ENCODE data around the gene MYOZ1.
A peak's percentile ranks its signal among the peaks of the same experiment; 100 is the strongest.
"Not testable (repeated sequence)": the region's sequence is repeated elsewhere in the genome, so short reads cannot be mapped to it uniquely, and the experiment has no call there.

Gene MYOZ1

GRCh38 chr10:73647211-73647874 is 6.1 kb upstream of the MYOZ1 start:
- DNase-seq, result peak; percentile 40

DNA sequence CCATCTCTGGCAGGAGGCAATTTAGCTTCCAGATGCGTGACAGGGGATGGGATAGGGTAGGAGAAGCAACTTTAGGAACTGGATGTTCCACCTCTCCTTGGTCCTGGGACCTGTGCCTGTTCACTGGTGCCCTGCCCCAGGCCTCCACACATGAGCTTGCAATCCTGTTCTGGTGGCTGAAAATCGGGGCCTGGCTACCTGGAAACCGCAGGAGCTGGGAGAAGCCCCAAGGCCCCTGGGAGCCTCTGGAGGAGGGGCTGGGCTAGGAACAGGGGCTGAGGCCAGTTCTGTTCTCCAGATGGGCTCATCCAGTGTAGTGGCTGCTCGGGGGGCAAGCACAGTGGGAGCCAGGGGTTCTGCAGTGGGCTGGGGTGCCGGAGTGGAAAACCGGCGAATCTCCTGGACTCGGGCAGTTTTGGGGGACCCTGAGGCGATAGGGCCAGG is 5.3 kb upstream of the MYOZ1 start:
- DNase-seq, result no peak

GRCh38 chr10:73645251-73645650 is 4.0 kb upstream of the MYOZ1 start:
- no peak for DNase-seq

DNA sequence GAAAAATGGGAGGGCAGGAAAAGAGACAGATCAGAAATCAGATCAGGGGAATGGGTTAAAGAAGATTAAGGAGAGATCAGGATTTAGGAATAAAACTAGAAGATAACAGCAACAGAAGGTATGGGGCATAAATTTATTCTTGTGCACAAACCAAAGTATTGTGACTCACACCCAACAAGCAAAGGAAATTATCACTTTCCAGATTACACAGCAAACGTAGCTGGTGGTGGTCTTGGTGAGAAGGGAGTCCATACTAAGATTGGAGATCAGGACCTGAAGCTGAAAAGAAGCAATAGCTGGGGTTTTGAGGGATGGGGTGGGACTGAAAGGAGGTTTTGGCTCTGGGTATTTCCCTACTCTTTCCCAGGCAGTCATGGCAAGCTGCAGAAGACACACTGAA is 3.5 kb upstream of the MYOZ1 start:
- no peak for DNase-seq

DNA sequence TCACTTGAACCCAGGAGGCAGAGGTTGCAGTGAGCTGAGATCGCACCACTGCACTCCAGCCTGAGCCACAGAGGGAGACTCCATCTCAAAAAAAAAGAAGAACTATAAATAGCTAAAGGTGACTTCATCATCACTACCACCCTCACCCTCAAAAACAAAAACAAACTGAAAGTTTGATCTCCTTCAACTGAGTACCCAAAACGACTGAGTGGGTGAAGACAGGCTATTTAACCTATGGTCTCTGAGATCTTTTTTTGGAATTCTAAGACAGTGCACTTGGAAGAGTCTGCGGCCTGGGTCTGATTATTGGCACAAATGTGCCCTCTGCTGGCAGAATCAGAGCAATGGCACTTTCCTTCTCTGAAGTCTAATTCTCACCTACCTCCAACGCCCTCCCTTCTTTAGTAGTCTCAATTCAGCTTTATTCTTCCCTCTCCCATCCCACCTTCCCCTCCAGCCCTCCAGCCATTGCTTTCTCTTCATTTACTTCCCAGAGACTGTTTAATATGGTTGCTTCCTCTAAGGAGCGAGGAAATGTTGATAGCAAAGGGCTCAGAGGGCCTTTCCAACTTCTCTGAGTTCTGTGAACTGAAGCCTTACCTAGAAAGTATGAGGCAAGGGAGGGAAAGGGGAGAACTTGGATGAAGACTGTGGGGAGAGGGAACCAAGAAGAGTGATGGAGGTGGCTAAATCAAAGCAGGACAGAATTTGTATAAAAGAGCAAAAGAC is 2.9 kb upstream of the MYOZ1 start:
- peak; percentile 54 for DNase-seq

- DNase-seq, result no peak
Observed at GRCh38 chr10:73643362-73643761, 2.1 kb upstream of the MYOZ1 start.

- no peak for DNase-seq
Observed at GRCh38 chr10:73639286-73639685, 2.0 kb downstream of the MYOZ1 start.

GRCh38 chr10:73635781-73636180 is 5.5 kb downstream of the MYOZ1 start:
- no peak for DNase-seq

DNA sequence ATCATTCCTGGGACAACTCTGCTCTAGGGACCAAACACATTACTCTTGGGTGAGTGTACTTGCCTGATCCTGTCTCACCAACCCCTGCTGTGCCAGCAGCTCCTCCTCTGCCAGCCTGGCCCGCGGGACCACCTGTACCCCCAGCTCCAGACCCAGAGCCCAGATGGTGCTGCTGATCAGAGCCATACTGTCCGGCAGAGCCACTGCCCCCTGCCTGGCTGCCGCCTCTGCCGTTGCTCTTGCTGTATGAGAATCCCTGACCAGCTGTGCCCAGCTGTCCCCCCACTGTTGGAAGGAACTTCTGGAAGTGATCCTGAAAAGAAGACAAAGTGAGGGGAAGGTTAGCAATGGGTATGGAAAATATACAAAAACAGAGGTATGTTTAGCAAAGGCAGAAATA is 6.9 kb downstream of the MYOZ1 start:
- no peak for DNase-seq

DNA sequence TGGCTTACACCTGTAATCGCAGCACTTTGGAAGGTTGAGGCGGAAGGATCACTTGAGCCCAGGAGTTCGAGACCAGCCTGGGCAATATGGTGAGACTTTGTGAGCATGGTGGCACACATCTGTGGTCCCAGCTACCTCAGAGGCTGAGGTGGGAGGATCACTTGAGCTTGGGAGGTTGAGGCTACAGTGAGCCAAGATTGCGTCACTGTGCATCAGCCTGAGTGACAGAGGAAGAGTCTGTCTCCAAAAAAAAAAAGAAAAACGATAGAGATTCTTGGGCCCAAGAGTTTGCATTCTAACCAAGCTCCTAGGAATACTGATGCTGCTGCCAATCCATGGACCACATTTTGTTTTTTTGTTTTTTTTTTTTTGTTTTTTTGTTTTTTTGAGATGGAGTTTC is 12.1 kb downstream of the MYOZ1 start:
- DNase-seq, result no peak

GRCh38 chr10:73628405-73628804 is 12.9 kb downstream of the MYOZ1 start:
- no peak for DNase-seq

DNA sequence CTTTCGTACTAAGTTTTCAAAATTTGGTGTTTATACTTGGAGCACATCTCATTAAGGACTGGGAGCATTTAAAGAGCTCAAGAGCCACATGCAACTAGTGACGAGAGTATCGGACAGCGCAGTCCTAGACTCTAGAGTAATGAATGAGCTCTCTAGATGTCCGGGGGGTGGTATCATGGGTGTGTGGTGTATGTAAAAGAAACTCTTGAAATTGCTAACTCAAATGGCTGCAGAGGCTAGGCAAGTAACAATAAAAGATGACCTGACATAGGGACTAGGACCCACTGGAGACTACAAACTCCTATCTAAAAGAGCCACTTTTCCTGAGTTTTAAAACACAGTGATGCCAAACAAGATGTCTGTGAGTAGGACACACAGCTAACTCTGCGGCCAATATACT is 14.0 kb downstream of the MYOZ1 start:
- DNase-seq, result no peak

GRCh38 chr10:73625884-73626752 is 15.2 kb downstream of the MYOZ1 start:
- DNase-seq, result peak; percentile 94

- DNase-seq, result peak; percentile 18
Observed at GRCh38 chr10:73625004-73625883, 16.0 kb downstream of the MYOZ1 start.

DNA sequence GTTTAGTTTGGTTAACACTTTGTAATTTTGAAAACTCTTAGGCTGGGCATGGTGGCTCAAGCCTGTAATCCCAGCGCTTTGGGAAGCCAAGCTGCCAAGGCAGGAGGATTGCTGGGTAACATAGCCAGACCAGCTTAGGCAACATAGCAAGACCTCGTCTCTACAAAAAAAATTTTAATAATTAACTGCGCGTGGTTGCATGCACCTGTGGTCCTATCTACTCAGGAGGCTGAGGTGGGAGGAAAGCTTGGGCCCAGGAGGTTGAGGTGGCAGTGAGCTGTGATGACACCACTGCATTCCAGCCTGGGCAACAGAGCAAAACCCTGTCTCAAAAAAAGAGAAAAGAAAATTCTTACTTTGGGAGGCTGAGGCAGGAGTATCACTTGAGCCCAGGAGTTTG is 18.2 kb downstream of the MYOZ1 start:
- DNase-seq, result no peak

DNA sequence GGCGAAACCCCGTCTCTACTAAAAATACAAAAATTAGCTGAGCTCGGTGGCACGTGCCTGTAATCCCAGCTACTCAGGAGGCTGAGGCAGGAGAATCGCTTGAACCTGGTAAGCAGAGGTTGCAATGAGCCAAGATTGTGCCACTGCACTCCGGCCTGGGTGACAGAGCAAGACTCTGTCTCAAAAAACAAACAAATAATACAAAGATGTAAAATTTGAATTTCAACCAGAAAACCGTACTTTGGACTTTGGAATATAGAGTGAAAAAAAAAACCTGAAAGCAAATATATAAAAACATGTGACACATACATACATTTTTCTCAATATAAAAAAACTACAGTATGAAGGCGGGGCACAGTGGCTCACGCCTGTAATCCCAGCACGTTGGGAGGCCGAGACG is 20.3 kb downstream of the MYOZ1 start:
- not testable (repeated sequence) for DNase-seq

- DNase-seq, result not testable (repeated sequence)
Observed at GRCh38 chr10:73617143-73617542, 24.1 kb downstream of the MYOZ1 start.

DNA sequence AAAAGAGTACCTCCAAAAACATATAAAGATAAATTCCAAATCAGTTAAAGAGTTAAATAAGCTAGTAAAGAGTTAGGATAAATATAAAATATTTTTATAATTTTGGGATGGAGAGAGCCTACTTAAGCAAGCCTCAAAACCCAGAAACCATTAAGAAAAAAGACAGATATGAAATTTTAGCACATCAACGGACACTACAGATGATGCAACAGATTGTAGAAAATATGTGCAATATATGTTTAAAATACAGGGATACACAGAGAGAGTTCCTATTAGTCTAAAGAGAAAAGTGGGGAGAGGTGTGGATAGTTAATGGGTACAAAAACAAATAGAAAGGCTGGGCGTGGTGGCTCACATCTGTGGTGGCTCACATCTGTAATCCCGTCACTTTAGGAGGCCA is 26.6 kb downstream of the MYOZ1 start:
- no peak for DNase-seq

DNA sequence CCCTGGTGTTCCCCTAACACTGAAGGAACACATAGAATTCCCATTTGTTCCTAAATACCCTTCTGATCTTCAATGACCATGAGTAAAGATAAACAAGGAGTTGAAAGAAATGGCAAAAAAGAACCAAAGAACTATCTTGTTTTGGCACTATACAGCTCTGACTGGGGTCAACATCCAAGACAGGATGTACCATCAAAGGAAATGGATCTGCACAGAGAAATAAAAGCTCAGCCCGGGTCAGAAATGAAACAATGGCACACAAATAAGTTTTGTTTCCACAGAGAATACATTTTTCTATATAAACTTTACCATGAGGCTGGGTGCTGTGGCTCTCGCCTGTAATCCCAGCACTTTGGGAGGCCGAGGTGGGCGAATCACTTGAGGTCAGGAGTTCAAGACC is 32.2 kb downstream of the MYOZ1 start:
- no peak for DNase-seq

DNA sequence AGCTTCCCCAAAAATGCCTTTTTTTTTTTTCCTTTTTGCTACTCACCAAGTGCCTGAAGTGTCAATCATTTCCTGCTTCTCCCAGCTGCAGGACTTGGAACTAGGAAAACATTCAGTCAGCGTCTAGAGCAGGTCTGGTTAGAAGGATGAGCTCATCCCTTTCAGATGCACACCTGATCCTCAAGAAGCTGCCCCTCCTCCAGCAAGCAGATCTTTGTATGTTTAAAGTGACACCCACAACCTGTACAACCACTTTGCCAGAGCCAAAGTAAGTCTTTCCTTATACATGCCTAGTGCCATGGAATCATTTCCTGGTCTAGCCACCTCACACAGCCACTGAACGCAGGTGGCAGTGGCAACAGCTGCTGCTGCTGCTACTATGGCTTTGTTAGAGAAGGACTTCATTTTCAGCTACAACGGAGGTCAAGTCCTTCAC is 39.8 kb downstream of the MYOZ1 start:
- no peak for DNase-seq

GRCh38 chr10:73597346-73597745 is 43.9 kb downstream of the MYOZ1 start:
- DNase-seq, result no peak

DNA sequence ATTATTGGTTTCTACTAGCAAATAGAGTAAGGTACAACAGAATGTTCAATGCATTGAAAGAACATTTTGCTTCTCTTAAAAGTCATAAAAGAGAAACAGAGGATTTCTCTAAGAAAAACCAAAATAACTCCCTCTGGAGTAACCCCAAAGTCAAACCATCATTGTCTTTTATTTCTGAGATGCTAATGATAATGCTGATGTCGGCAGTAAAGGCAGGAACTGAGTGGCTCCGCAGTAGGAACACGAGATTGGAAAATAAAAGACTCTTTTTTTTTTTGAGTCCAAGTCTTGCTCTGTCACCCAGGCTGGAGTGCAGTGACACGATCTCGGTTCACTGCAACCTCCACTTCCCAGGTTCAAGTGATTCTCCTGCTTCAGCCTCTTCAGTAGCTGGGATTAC is 47.5 kb downstream of the MYOZ1 start:
- DNase-seq, result no peak

GRCh38 chr10:73593110-73593509 is 48.2 kb downstream of the MYOZ1 start:
- no peak for DNase-seq

Measured in activated CD4-positive, alpha-beta T cell treated with anti-CD3 and anti-CD28 coated beads for 48 hours (primary cell).